Measurements from ENCODE around the gene NHLRC1.

- TF ChIP-seq CTCF (IDR thresholded peaks at IDR 0.05), result no peak
- no peak for TF ChIP-seq POLR2A (IDR thresholded peaks at IDR 0.05)
Observed at GRCh38 chr6:18070486-18070885, 52.0 kb downstream of the NHLRC1 start.
